Duodenal mucosa (tissue), 2 donors: Measurements from ENCODE around the gene FASTKD2.
"Not testable (repeated sequence)": the region's sequence is repeated elsewhere in the genome, so short reads cannot be mapped to it uniquely, and the experiment has no call there.

Experiments
- H3K27ac ChIP-seq: one replicate; pipeline ENCODE4 v1.7.0; 2013; ENCODE audit warnings: low read depth, low read length
- H3K27me3 ChIP-seq, 2 donors: one replicate each; pipeline ENCODE4 v1.7.0; 2013; ENCODE audit warnings: low read length in 2 of 2, control low read depth in 1 of 2; ENCODE audit not compliant: insufficient read depth in 2 of 2, control insufficient read depth in 1 of 2
- H3K36me3 ChIP-seq, 2 donors: one replicate each; pipeline ENCODE4 v1.7.0; 2013; ENCODE audit warnings: low read length in 2 of 2, control low read depth in 1 of 2; ENCODE audit not compliant: insufficient read depth in 2 of 2, control insufficient read depth in 1 of 2
- H3K4me1 ChIP-seq, 2 donors: one replicate each; pipeline ENCODE4 v1.7.0; 2013; ENCODE audit warnings: low read length in 2 of 2, control low read depth in 1 of 2; ENCODE audit not compliant: insufficient read depth in 2 of 2, control insufficient read depth in 1 of 2
- H3K4me3 ChIP-seq, 2 donors: one replicate each; pipeline ENCODE4 v1.7.0; 2013; ENCODE audit warnings: low read length in 2 of 2, low read depth in 1 of 2
- H3K9ac ChIP-seq, 2 donors: one replicate each; pipeline ENCODE4 v1.7.0; 2013; ENCODE audit warnings: low read length in 2 of 2, low read depth in 1 of 2
- H3K9me3 ChIP-seq, 2 donors: one replicate each; pipeline ENCODE4 v1.7.0; 2013; ENCODE audit warnings: low read length in 2 of 2, control low read depth in 1 of 2; ENCODE audit not compliant: control insufficient read depth in 1 of 2

FASTKD2 gene

DNA sequence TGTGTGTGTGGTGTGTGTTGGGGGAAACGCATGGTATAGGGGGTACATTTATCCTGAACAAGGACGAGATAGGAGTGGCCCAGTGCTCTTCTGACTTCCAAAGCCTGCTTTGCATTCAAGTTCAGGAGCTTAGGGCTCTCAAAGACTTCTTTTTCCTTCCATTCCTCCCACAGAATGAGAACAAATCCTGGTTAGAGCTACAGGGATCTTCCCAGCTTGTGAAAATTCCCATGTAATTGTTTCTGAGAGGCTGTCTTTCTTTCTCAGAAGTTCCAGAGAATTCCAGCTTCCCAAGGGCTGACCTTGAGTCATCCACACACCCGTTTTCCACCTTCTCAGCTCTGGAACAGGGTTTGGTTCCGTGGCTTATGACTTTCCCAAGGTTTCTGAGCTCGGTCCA is 38.9 kb downstream of the FASTKD2 start:
- H3K4me3 ChIP-seq = no peak overlapping the region

GRCh38 chr2:206805887-206806607 is 40.6 kb downstream of the FASTKD2 start:
- Histone ChIP-seq H3K36me3 (no peaks in the 10 kb centered on the region), H3K27ac (no peak overlapping the region), H3K9ac (no peak overlapping the region), H3K9me3 (no peaks in the 10 kb centered on the region), H3K4me1 (peaks cover 0 to 8% of the 10 kb centered on the region in 2 donors), H3K4me3 (no peak overlapping the region), H3K27me3 (no peaks in the 10 kb centered on the region)

More for the DNA sequence above, 38.9 kb downstream of the FASTKD2 start:
- Histone ChIP-seq H3K4me1 (peaks cover 0 to 8% of the 10 kb centered on the region in 2 donors), H3K9ac (no peak overlapping the region), H3K27me3 (no peaks in the 10 kb centered on the region), H3K9me3 (no peaks in the 10 kb centered on the region), H3K36me3 (no peaks in the 10 kb centered on the region), H3K27ac (no peak overlapping the region)

DNA sequence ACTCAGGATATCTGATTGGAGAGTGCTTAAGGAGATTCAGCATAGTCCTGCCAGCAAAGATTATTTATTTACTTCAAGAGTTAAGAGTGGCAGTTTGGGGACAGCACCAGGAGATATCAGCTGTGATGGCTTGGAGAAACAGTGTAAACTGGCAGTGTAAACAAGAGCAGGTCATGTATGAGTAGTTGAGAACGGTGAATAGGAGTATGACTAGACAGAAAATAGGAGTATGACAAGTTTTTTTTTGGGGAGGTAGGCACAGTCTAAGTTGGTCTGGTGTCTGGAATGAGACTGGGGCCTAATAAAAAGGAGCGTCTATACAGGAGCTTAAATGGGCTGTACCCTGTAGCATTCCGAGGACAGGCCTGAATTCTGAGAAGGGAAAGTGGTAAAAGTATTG is 42.2 kb downstream of the FASTKD2 start:
- not testable (repeated sequence) for H3K4me1 ChIP-seq, H3K27ac ChIP-seq, H3K36me3 ChIP-seq, H3K27me3 ChIP-seq, H3K4me3 ChIP-seq, H3K9me3 ChIP-seq, H3K9ac ChIP-seq

- H3K4me3 ChIP-seq, H3K27ac ChIP-seq, H3K9me3 ChIP-seq, H3K4me1 ChIP-seq, H3K36me3 ChIP-seq, H3K9ac ChIP-seq, H3K27me3 ChIP-seq: not testable (repeated sequence)
Measured at GRCh38 chr2:206812471-206812870, 47.1 kb downstream of the FASTKD2 start.

GRCh38 chr2:206814498-206814897 is 49.1 kb downstream of the FASTKD2 start:
- no peaks in the 10 kb centered on the region for H3K36me3 ChIP-seq
- H3K4me3 ChIP-seq = no peak overlapping the region
- peaks cover 0 to 4% of the 10 kb centered on the region in 2 donors for H3K9me3 ChIP-seq
- no peak overlapping the region for H3K9ac ChIP-seq
- H3K27me3 ChIP-seq = no peaks in the 10 kb centered on the region
- no peaks in the 10 kb centered on the region for H3K4me1 ChIP-seq
- H3K27ac ChIP-seq = no peak overlapping the region

- Histone ChIP-seq H3K27ac (no peak overlapping the region), H3K4me1 (no peaks in the 10 kb centered on the region), H3K4me3 (no peak overlapping the region), H3K27me3 (no peaks in the 10 kb centered on the region), H3K36me3 (no peaks in the 10 kb centered on the region), H3K9ac (no peak overlapping the region), H3K9me3 (no peaks in the 10 kb centered on the region)
Measured at GRCh38 chr2:206820807-206821206, 55.4 kb downstream of the FASTKD2 start.

- no peak overlapping the region for H3K27ac ChIP-seq
- H3K9me3 ChIP-seq = no peaks in the 10 kb centered on the region
- H3K36me3 ChIP-seq = no peaks in the 10 kb centered on the region
- no peaks in the 10 kb centered on the region for H3K27me3 ChIP-seq
- H3K4me1 ChIP-seq = peaks cover 0 to 4% of the 10 kb centered on the region in 2 donors
- H3K9ac ChIP-seq = no peak overlapping the region
- H3K4me3 ChIP-seq = no peak overlapping the region
Measured at GRCh38 chr2:206823178-206823577, 57.8 kb downstream of the FASTKD2 start.

GRCh38 chr2:206824087-206824618 is 58.7 kb downstream of the FASTKD2 start:
- Histone ChIP-seq H3K27ac (no peak overlapping the region), H3K27me3 (no peaks in the 10 kb centered on the region), H3K9me3 (no peaks in the 10 kb centered on the region), H3K4me3 (no peak overlapping the region), H3K4me1 (peaks cover 0 to 8% of the 10 kb centered on the region in 2 donors), H3K36me3 (no peaks in the 10 kb centered on the region), H3K9ac (no peak overlapping the region)

GRCh38 chr2:206824993-206825392 is 59.6 kb downstream of the FASTKD2 start:
- Histone ChIP-seq H3K27ac (no peak overlapping the region), H3K4me3 (no peak overlapping the region), H3K9me3 (no peaks in the 10 kb centered on the region), H3K4me1 (peaks cover 0 to 8% of the 10 kb centered on the region in 2 donors), H3K36me3 (no peaks in the 10 kb centered on the region), H3K27me3 (no peaks in the 10 kb centered on the region), H3K9ac (no peak overlapping the region)

GRCh38 chr2:206831442-206831995 is 66.1 kb downstream of the FASTKD2 start:
- no peak overlapping the region for H3K4me3 ChIP-seq

More at GRCh38 chr2:206831442-206831995, 66.1 kb downstream of the FASTKD2 start:
- Histone ChIP-seq H3K27me3 (no peaks in the 10 kb centered on the region), H3K9me3 (peaks cover 8 to 11% of the 10 kb centered on the region in 2 donors), H3K36me3 (no peaks in the 10 kb centered on the region), H3K4me1 (peaks cover 0 to 11% of the 10 kb centered on the region in 2 donors), H3K27ac (no peak overlapping the region), H3K9ac (no peak overlapping the region)
